NCI-H1930 (cell line): ENCODE results near the gene SUMF2.
A peak's percentile ranks its signal among the peaks of the same experiment; 100 is the strongest.
"Not testable (repeated sequence)": the region's sequence is repeated elsewhere in the genome, so short reads cannot be mapped to it uniquely, and the experiment has no call there.

Source experiments
- DNase-seq, 2 experiments: peaks; one replicate each; lab custom pipeline; 2025; lab: John Stamatoyannopoulos, UW

Gene SUMF2

GRCh38 chr7:56063882-56064625 is at the start of gene SUMF2:
Gene SUMF2 (plus strand): TSS chr7:56064286. CDS start chr7:56064312, 26 bp downstream.
- peak; percentile 91 to 95 for DNase-seq

DNA sequence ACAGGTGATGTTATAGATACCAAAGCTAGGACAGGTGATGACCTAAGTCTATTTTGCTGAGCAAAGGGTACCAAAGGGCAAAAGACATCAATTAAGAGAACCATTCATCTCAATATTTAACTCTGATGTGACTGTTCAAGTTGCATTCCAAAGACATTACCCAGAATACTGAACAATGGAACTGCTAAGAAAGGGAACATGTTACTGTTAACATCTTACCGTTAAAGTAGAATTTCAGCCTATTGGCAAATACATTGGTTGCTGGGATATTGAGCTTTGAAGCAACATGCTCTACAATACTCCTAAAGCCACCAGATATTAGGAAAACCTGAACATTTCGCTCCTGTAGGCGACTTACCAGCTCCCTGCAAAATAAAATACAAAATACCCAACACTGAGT is 47.1 kb upstream of the SUMF2 start:
- DNase-seq: not testable (repeated sequence)

GRCh38 chr7:56019501-56019900 is 44.6 kb upstream of the SUMF2 start:
- no peak for DNase-seq

GRCh38 chr7:56023500-56023899 is 40.6 kb upstream of the SUMF2 start:
- DNase-seq: no peak

DNA sequence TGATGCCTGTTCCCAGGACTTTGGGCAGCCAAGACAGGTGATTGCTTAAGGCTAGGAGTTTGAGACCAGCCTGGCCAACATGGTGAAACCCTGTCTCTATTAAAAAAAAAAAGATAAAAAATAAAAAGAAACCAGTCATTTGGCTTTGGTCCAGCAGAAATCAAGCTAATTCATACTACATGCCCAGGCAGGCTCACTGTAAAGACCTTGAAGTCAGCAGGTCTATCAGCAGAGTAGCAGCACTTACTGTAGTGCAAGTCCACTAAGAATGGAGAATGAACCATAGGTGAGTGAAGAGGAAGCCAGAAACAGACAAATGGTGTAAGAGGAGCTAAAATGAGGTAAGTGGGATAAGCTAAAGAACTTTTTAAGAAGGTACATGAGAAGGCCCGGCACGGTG is 37.5 kb upstream of the SUMF2 start:
- DNase-seq: no peak

DNA sequence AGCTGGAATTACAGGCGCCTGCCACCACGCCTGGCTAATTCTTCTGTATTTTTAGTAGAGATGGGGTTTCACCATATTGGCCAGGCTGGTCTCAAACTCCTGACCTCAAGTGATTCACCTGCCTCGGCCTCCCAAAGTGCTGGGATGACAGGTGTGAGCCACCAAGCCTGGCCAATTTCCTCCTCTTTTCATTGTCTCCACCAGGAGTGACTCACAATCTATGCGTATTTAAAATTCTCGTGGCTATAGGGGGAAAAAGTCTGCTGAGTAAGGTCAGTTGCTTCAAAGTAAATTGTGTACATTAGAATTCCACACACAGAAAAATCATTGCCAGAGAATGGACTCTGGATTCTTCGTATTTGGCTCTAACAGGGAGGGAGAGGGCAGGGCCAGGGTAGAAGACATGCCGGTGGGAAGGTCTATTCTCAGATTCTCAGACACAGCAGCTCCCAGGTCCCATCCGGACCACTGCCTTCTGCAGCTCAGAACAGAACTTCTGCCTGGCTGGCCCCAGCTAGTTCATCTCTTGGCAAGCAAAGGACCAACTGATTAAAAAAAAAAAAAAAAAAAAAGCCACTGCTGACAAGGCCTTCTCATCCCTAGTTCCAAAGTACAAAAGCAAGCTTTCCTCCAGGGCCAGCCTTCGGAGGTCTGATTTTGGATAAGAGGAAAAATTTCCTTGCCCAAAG is 35.0 kb upstream of the SUMF2 start:
- DNase-seq: no peak

DNA sequence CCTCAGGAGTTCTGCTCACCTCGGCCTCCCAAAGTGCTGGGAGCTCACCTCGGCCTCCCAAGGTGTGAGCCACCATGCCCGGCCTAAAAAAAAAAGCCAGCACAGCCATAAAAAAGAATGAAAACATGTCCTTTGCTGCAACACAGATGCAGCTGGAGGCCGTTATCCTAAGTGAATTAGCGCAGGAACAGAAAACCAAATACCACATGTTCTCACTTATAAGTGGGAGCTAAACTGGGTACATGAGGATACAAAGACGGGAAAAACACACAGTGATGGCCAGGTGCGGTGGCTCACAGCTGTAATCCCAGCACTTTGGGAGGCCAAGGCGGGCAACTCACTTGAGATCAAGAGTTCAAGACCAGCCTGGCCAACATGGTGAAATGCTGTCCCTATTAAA is 33.7 kb upstream of the SUMF2 start:
- DNase-seq: no peak

DNA sequence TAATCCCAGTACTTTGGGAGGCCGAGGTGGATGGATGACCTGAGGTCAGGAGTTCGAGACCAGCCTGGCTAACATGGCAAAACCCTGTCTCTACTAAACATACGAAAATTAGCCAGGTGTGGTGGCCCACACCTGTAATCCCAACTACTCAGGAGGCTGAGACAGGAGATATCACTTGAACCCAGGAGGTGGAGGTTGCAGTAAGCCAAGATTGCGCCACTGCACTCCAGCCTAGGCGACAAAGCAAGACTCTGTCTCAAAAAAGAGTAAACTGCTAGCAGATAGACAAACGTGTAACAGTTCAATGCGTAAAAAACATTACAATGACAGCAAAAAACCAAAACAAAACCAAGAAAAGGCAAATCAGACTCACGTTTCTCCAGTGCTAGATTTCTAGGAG is 32.5 kb upstream of the SUMF2 start:
- not testable (repeated sequence) for DNase-seq

DNA sequence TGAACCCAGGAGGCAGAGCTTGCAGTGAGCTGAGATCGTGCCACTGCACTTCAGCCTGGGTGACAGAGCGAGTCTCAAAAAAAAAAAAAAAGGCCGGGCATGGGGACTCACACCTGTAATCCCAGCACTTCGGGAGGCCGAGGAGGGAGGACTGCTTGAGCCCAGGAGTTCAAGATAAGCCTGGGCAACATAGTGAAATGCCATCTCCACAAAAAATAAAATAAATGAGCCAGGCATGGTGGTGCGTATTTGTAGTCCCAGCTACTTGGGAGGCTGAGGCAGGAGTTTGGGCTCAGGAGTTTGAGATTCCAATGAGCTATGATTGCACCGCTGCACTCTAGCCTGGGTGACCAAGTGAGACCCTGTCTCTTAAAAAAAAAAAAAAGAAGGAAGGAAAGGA is 31.5 kb upstream of the SUMF2 start:
- DNase-seq: not testable (repeated sequence)

DNA sequence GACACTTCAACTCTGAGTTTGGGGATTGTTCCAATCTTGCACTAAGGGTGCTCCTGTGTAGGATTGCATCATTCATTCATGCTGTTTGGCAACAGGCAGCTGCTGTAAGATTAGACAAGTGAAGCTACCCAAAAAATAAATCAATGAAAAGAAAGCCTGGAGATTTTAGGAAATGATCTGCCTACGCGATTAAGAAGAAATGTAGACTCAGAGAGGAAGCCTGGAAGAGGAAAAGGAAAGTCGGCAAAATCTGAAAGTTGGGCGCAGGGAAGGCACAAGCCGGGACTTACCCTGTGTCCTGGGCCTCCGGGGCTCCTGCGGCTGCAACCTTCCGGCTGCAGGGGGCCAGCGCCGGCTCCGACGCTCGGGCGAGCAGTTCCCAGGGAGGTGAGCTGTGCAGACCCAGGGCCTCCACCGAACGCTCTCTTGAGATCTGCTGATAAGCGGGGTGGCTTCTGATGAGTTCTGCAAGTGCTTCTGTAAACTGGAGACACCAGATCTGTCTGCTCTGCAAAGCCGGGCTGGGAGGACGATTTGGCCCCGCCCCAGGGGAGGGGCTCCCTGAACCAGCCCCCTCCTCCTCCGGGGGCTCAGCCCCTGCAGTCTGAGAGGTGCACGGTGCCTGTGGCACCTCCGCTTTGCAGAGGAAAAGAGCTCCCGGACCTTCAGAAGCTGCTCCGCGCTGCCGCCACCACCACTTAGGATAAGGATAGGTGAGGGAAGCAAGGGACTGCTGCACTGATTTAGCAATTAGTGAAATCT is 30.2 kb upstream of the SUMF2 start:
- peak; percentile 67 to 77 for DNase-seq

- no peak for DNase-seq
Measured at GRCh38 chr7:56040730-56041129, 23.4 kb upstream of the SUMF2 start.

DNA sequence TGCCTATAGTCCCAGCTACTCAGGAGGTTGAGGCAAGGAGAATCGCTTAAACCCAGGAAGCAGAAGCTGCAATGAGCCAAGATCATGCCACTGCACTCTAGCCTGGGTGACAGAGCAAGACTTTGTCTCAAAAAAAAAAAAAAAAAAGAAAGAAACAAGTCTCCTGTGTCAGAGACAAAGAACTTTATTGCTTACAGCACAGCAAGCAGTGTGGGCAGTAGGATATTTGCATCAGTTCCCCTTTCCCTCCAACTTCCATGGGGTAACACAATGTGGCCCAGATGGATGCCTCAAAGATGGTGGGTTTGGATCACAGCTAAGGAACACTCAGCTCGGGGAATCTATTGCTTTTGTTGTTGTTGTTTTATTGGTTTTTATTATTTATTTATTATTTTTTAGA is 18.3 kb upstream of the SUMF2 start:
- DNase-seq: not testable (repeated sequence)

DNA sequence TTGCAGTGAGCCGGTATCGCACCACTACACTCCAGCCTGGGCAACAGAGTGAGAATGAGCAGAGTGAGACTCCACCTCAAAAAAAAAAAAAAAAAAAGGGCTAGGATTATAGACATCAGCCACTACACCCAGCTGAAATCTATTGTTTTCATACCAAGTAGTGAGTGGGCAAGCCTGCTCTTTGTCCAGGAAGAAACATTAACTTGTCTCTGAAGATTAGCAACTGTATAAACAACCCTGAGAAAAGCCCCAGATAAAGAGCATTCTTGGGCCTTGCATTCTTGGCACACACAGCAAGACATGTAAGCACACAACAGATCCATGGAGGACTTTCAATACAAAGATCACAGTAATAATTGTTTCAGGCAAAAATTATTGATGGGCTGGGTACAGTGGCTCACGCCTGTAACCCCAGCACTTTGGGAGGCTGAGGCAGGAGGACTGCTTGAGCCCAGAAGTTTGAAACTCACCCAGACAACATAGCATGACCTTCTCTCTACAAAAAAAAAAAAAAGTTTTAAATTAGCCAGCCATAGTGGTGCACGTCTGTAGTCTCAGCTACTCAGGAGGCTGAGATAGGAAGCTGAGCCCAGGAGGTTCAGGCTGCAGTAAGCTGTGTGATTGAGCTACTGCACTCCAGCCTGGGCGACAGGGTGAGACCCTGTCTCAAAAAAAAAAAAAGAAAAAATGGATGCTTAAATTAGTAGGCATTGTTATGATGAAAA is 17.2 kb upstream of the SUMF2 start:
- DNase-seq: no peak

GRCh38 chr7:56047446-56048116 is 16.5 kb upstream of the SUMF2 start:
- DNase-seq: not testable (repeated sequence)

DNA sequence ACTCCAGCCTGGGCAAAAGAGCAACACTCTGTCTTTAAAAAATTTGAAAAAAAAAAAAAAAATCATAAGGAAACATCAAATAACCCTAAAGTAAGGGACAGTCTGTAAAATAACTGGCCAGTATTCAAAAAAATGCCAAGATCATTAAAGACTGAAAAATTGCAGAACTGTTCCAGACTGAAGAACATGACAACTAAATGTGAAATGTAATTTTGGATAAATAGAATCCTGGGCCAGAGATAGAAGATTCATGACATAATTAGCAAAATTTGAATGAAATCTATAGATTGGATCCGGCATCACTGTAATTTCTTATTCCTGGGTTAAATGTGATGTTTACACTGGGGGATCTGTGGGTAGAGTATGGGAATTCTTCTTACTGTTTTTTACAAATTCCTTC is 15.8 kb upstream of the SUMF2 start:
- DNase-seq: no peak

GRCh38 chr7:56048763-56049162 is 15.3 kb upstream of the SUMF2 start:
- DNase-seq: not testable (repeated sequence)

GRCh38 chr7:56051053-56051338 is 13.1 kb upstream of the SUMF2 start:
- DNase-seq: no peak

- peak; percentile 98 to 99 for DNase-seq
Measured at GRCh38 chr7:56051339-56052191, 12.5 kb upstream of the SUMF2 start, which contains the start of the genes CCT6A and PSPH. Gene CCT6A (plus strand): TSS chr7:56051765. CDS start chr7:56051849, 84 bp downstream. Gene PSPH (minus strand): TSS chr7:56051444. CDS start chr7:56021212, 30,232 bp downstream.

- DNase-seq: no peak
Measured at GRCh38 chr7:56053379-56053778, 10.7 kb upstream of the SUMF2 start.

DNA sequence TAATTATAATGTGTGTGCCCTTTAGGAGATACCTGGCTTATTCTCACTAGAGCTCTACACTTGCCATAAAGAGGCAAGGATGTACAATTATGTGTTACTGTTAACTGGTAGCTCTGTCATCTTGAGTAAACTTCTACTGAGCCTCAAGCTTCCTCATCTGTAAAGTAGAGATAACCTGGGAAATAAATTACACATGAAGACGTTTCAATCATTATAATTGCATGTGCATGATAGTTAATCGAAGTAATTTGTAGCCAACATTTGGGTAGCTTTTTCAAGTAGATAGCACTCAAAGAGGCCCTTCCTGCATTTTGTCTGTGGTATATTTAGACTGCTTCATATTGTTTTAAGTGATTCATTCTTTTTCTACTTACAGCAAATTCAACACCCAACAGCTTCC is 10.1 kb upstream of the SUMF2 start:
- no peak for DNase-seq

GRCh38 chr7:56062382-56062781 is 1.7 kb upstream of the SUMF2 start:
- DNase-seq: no peak
